ENCODE results near the gene PFKFB2. TPM values are rescaled to one million over a fixed set of nuclear protein-coding genes. Genes with fewer than 3 reads are reported as not detected.

The PFKFB2 gene
- total and polyA plus RNA-seq, 4 donors = 1.5 to 5.9 (median 3.0) TPM

- DNase-seq (ENCODE audit: low spot score) = no peak
- H3K9ac ChIP-seq (ENCODE audit: low read depth in 1 of 2, low read length in 2 of 2) = no peak overlapping the region
- H3K36me3 ChIP-seq (ENCODE audit: control insufficient read depth in 4 of 4, insufficient read depth in 3 of 4, low read depth in 1 of 4, low read length in 3 of 4) = no peaks in the 10 kb centered on the region
- 86% methylated on average over 1 of the region's 1 CpG for WGBS
- H3K27ac ChIP-seq (ENCODE audit: low read depth in 1 of 2, low read length in 2 of 2) = no peak overlapping the region
- H3K4me1 ChIP-seq (ENCODE audit: control insufficient read depth in 4 of 4, insufficient read depth in 4 of 4, low read length in 3 of 4) = peaks cover 9 to 29% (median 25%) of the 10 kb centered on the region in 4 donors
- TF ChIP-seq RXRA (IDR thresholded peaks at IDR 0.05) (no peak), TAF1 (conservative IDR thresholded peaks at IDR 0.05) (no peak), YY1 (IDR thresholded peaks at IDR 0.05) (no peak), ZBTB33 (IDR thresholded peaks at IDR 0.05) (no peak), ATF3 (IDR thresholded peaks at IDR 0.05) (no peak), NR2F2 (IDR thresholded peaks at IDR 0.05) (no peak), CTCF (IDR thresholded peaks at IDR 0.05; ENCODE audit: low read depth, low read length, missing input control) (no peak), REST (IDR thresholded peaks at IDR 0.05) (no peak), MAX (IDR thresholded peaks at IDR 0.05) (no peak), FOXA1 (IDR thresholded peaks at IDR 0.05) (no peak), SP1 (IDR thresholded peaks at IDR 0.05) (no peak), HNF4A (conservative IDR thresholded peaks at IDR 0.05) (no peak), RAD21 (IDR thresholded peaks at IDR 0.05) (no peak), GABPA (IDR thresholded peaks at IDR 0.05 in 1 of 2, conservative IDR thresholded peaks at IDR 0.05 in 1 of 2) (no peak), FOXA2 (IDR thresholded peaks at IDR 0.05) (no peak), JUND (IDR thresholded peaks at IDR 0.05) (no peak)
- H3K9me3 ChIP-seq (ENCODE audit: control insufficient read depth in 4 of 4, low read length in 3 of 4) = no peaks in the 10 kb centered on the region
- no peak overlapping the region for H3K4me3 ChIP-seq (ENCODE audit: low read depth in 1 of 3, low read length in 3 of 3)
- no peaks in the 10 kb centered on the region for H3K27me3 ChIP-seq (ENCODE audit: control insufficient read depth in 4 of 4, insufficient read depth in 4 of 4, low read length in 3 of 4)
Measured at GRCh38 chr1:207027921-207028320, 25.2 kb upstream of the PFKFB2 start.
